HG03159 (cell line): ENCODE data around the gene ZNF79.

Experiments used
- ATAC-seq: cut with Tn5 transposase; IDR thresholded peaks from one replicate; pipeline ENCODE4 v1.9.1; 2021; ENCODE audit warnings: mild to moderate bottlenecking, moderate library complexity; ENCODE audit not compliant: unreplicated experiment

The ZNF79 gene

GRCh38 chr9:127492616-127493015 lies 68.4 kb downstream of the ZNF79 start:
- ATAC-seq, result no peak

- no peak for ATAC-seq
Observed at GRCh38 chr9:127493592-127494303, 69.6 kb downstream of the ZNF79 start.

- ATAC-seq, result no peak
Observed at GRCh38 chr9:127494304-127494702, 70.1 kb downstream of the ZNF79 start.
